Upper lobe of left lung (tissue), 6 donors: Measurements from ENCODE around the gene MAGI2. TPM values are rescaled to one million over a fixed set of nuclear protein-coding genes. Genes with fewer than 3 reads are reported as not detected.

Experiments used
- ATAC-seq, 2 donors: fragments of 200-7000 bp; cut with Tn5 transposase; one replicate each; pipeline ENCODE4 v1.9.1; 2022; ENCODE audit warnings: mild to moderate bottlenecking in 2 of 2, moderate library complexity in 2 of 2; ENCODE audit not compliant: low FRiP score in 2 of 2
- DNase-seq, 2 donors: peaks; one replicate each; pipeline ENCODE4 v3.0.0-alpha.2; 2019 to 2020
- H3K27ac ChIP-seq, 4 donors: fragments of 200-600 bp; sonication (generic); one replicate each; pipeline ENCODE4 v1.5.1; 2016 to 2019
- H3K27me3 ChIP-seq, 4 donors: fragments of 200-600 bp; sonication (generic); one replicate each; pipeline ENCODE4 v1.5.1; 2017 to 2019
- H3K36me3 ChIP-seq, 4 donors: fragments of 200-600 bp; sonication (generic); one replicate each; pipeline ENCODE4 v1.5.1; 2016 to 2019
- H3K4me1 ChIP-seq, 4 donors: fragments of 200-600 bp; sonication (generic); one replicate each; pipeline ENCODE4 v1.5.1; 2018 to 2019
- H3K4me3 ChIP-seq, 4 donors: fragments of 200-600 bp; sonication (generic); one replicate each; pipeline ENCODE4 v1.5.1; 2017 to 2019; ENCODE audit warnings: mild to moderate bottlenecking in 2 of 4, moderate library complexity in 1 of 4
- H3K9me3 ChIP-seq, 4 donors: fragments of 200-600 bp; sonication (generic); one replicate each; pipeline ENCODE4 v1.5.1; 2018 to 2019
- CTCF ChIP-seq, 6 experiments: fragments of 450-650 bp in 4 of 6; fragments of 200-600 bp in 2 of 6; sonication (generic) in 2 of 6; IDR thresholded peaks; one replicate each; pipeline ENCODE4 v1.5.1; 2016 to 2019; ENCODE audit warnings: antibody characterized with exemption in 6 of 6
- EP300 ChIP-seq, 4 donors: sonication (generic); formaldehyde crosslinking; IDR thresholded peaks; one replicate each; pipeline ENCODE4 v1.5.1; 2017; ENCODE audit warnings: antibody characterized with exemption in 4 of 4, control low read depth in 2 of 4
- POLR2A ChIP-seq, 4 donors: fragments of 450-650 bp; IDR thresholded peaks; one replicate each; pipeline ENCODE4 v1.5.1; 2016 to 2017; ENCODE audit warnings: antibody characterized with exemption in 4 of 4, mild to moderate bottlenecking in 2 of 4
- POLR2AphosphoS5 ChIP-seq, 2 donors: sonication (generic); formaldehyde crosslinking; IDR thresholded peaks; one replicate each; pipeline ENCODE4 v1.5.1; 2017; ENCODE audit warnings: antibody characterized with exemption in 2 of 2
- WGBS, 2 donors: methylation state at CpG; one replicate each; pipeline ENCODE4 v1.1.5; 2017 to 2018; 5-methylcytosine and 5-hydroxymethylcytosine counted together
- total RNA-seq, 6 donors: library from RNA; depleted of rRNA in 4 of 6; stranded (reverse); fragments of >200 nt in 4 of 6; gene quantifications; one replicate each; pipeline versions ENCODE4 v1.1.0 to v1.2.1, GENCODE V29; 2016 to 2021
- donor health status: DM: no; HTN: no; CAD: no; lungs with moderate emphysema.
- donor health status: DM: no; HTN: yes; CAD: no; lungs with severe emphysema.

The MAGI2 gene
- total RNA-seq, 6 donors from 2014 or later = 7.9 to 84.9 (median 11.8) TPM

- TF ChIP-seq EP300 (IDR thresholded peaks at IDR 0.05) (no peak), CTCF (IDR thresholded peaks at IDR 0.05) (no peak), POLR2AphosphoS5 (IDR thresholded peaks at IDR 0.05) (no peak), POLR2A (IDR thresholded peaks at IDR 0.05) (no peak)
- no peak for ATAC-seq
- no peak overlapping the region for H3K27ac ChIP-seq
Observed at GRCh38 chr7:78695826-78696225, 757.6 kb downstream of the MAGI2 start.

GRCh38 chr7:78691584-78691983, 761.9 kb downstream of the MAGI2 start:
- Histone ChIP-seq H3K27ac (no peak overlapping the region), H3K4me1 (no peaks in the 10 kb centered on the region), H3K9me3 (no peaks in the 10 kb centered on the region), H3K4me3 (no peak overlapping the region), H3K27me3 (no peaks in the 10 kb centered on the region), H3K36me3 (no peaks in the 10 kb centered on the region)
- TF ChIP-seq CTCF (IDR thresholded peaks at IDR 0.05) (no peak), POLR2AphosphoS5 (IDR thresholded peaks at IDR 0.05) (no peak), POLR2A (IDR thresholded peaks at IDR 0.05) (no peak), EP300 (IDR thresholded peaks at IDR 0.05) (no peak)
- WGBS, 2 donors = 74 to 75% methylated on average over 3 of the region's 3 CpGs
- DNase-seq (no peak), ATAC-seq (no peak)

More at GRCh38 chr7:78695826-78696225, 757.6 kb downstream of the MAGI2 start:
- Histone ChIP-seq H3K36me3 (no peaks in the 10 kb centered on the region), H3K27me3 (no peaks in the 10 kb centered on the region), H3K9me3 (no peaks in the 10 kb centered on the region), H3K4me3 (no peak overlapping the region), H3K4me1 (no peaks in the 10 kb centered on the region)
- no peak for DNase-seq

- H3K4me1 ChIP-seq = no peaks in the 10 kb centered on the region
- H3K27me3 ChIP-seq = no peaks in the 10 kb centered on the region
- H3K27ac ChIP-seq = no peak overlapping the region
- 79 to 86% methylated on average over 4 of the region's 4 CpGs for WGBS, 2 donors
- no peaks in the 10 kb centered on the region for H3K36me3 ChIP-seq
- ATAC-seq (no peak), DNase-seq (no peak)
- no peak overlapping the region for H3K4me3 ChIP-seq
- no peaks in the 10 kb centered on the region for H3K9me3 ChIP-seq
- TF ChIP-seq POLR2AphosphoS5 (IDR thresholded peaks at IDR 0.05) (no peak), CTCF (IDR thresholded peaks at IDR 0.05) (no peak), POLR2A (IDR thresholded peaks at IDR 0.05) (no peak), EP300 (IDR thresholded peaks at IDR 0.05) (no peak)
Observed at GRCh38 chr7:78690174-78690573, 763.3 kb downstream of the MAGI2 start.

GRCh38 chr7:78688376-78688775, 765.1 kb downstream of the MAGI2 start:
- H3K27ac ChIP-seq = no peak overlapping the region
- H3K4me1 ChIP-seq = no peaks in the 10 kb centered on the region
- WGBS, 2 donors = 66 to 73% methylated on average over 2 of the region's 2 CpGs
- no peaks in the 10 kb centered on the region for H3K36me3 ChIP-seq
- no peak for ATAC-seq
- H3K27me3 ChIP-seq = no peaks in the 10 kb centered on the region
- TF ChIP-seq CTCF (IDR thresholded peaks at IDR 0.05) (no peak), EP300 (IDR thresholded peaks at IDR 0.05) (no peak), POLR2A (IDR thresholded peaks at IDR 0.05) (no peak), POLR2AphosphoS5 (IDR thresholded peaks at IDR 0.05) (no peak)
- no peak overlapping the region for H3K4me3 ChIP-seq
- no peak for DNase-seq
- H3K9me3 ChIP-seq = no peaks in the 10 kb centered on the region

- WGBS, 2 donors = 66 to 76% methylated on average over 6 of the region's 6 CpGs
- TF ChIP-seq CTCF (IDR thresholded peaks at IDR 0.05) (no peak), POLR2AphosphoS5 (IDR thresholded peaks at IDR 0.05) (no peak), POLR2A (IDR thresholded peaks at IDR 0.05) (no peak), EP300 (IDR thresholded peaks at IDR 0.05) (no peak)
- no peaks in the 10 kb centered on the region for H3K27me3 ChIP-seq
Observed at GRCh38 chr7:78686189-78686588, 767.3 kb downstream of the MAGI2 start.

More at GRCh38 chr7:78686189-78686588, 767.3 kb downstream of the MAGI2 start:
- DNase-seq (no peak), ATAC-seq (no peak)
- Histone ChIP-seq H3K36me3 (no peaks in the 10 kb centered on the region), H3K27ac (no peak overlapping the region), H3K4me1 (no peaks in the 10 kb centered on the region), H3K9me3 (no peaks in the 10 kb centered on the region), H3K4me3 (no peak overlapping the region)
